Thyroid gland (tissue), 4 donors: Measurements from ENCODE around the gene PEX5.

Experiments
- CTCF ChIP-seq, 6 experiments: fragments of 200-600 bp in 3 of 6; fragments of 450-650 bp in 3 of 6; sonication (generic) in 3 of 6; IDR thresholded peaks; one replicate each; pipeline ENCODE4 v1.5.1; 2016 to 2019; ENCODE audit warnings: antibody characterized with exemption in 6 of 6, mild to moderate bottlenecking in 2 of 6, inconsistent platforms in 1 of 6, moderate library complexity in 1 of 6
- POLR2A ChIP-seq, 2 donors: fragments of 450-650 bp; IDR thresholded peaks; one replicate each; pipeline ENCODE4 v1.6.1; 2017; ENCODE audit warnings: antibody characterized with exemption in 2 of 2, mild to moderate bottlenecking in 2 of 2, moderate library complexity in 1 of 2

- TF ChIP-seq POLR2A (IDR thresholded peaks at IDR 0.05) (no peak), CTCF (IDR thresholded peaks at IDR 0.05) (no peak)
These were observed 40.3 kb downstream of the PEX5 start for GRCh38 chr12:7229741-7230140.
